ENCODE results near the gene CCDC28A. TPM values are rescaled to one million over a fixed set of nuclear protein-coding genes. Genes with fewer than 3 reads are reported as not detected.
A peak's percentile ranks its signal among the peaks of the same experiment; 100 is the strongest.

The CCDC28A gene
- total and polyA plus RNA-seq, 2 of the 4 experiments (the other 2 are of a cell fraction): 6.8 to 8.0 TPM

DNA sequence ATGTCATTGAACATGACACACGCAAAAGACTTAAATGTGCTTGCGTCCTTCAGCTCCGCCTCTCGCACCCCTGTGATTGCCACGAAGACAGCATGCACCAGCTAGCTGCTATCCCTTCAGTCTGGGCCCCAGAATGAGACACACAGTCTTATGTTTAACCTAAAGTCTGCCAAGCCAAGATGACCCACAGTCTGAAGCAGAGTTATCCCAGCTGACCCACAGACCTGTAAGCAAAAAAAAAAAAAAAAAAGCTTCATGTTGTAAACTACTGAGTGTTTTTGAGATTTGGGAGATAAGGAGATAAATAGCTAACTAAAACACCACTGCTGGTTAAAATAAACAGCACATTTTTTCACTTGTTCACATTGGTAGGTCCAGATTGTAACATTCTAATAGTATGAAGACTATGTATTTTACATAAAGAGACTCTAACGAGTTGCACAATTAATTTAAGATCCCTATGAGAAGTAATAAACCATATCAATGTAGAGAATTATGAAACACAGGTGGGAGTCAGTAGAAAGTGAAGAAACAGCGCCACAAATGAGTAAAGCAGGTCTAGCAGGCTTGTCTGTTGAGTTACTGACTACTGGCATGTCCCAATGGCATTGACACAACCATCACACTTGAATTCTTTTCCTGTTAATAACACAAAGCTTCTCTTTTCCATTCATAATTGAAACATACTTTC is 47.4 kb upstream of the CCDC28A start:
- Histone ChIP-seq H3K79me1 (ENCODE audit: low read depth in 1 of 2, low read length in 2 of 2) (no peaks in the 10 kb centered on the region), H3K9me1 (ENCODE audit: insufficient read depth, low read length) (no peaks in the 10 kb centered on the region), H3K36me3 (ENCODE audit: control insufficient read depth, insufficient read depth, low read length) (no peaks in the 10 kb centered on the region), H3K4me2 (ENCODE audit: low read depth, low read length) (no peak overlapping the region), H4K91ac (ENCODE audit: insufficient read depth, low read depth, low read length) (no peak overlapping the region), H2AFZ (replicated peaks; ENCODE audit: low read length, poor library complexity) (no peak overlapping the region), H2BK5ac (ENCODE audit: low read depth, low read length, poor library complexity, severe bottlenecking) (no peak overlapping the region), H3K4ac (ENCODE audit: low read depth, low read length) (no peak overlapping the region), H2BK15ac (ENCODE audit: low read depth, low read length) (no peak overlapping the region), H3K9me3 (ENCODE audit: control insufficient read depth, insufficient read depth, low read length) (no peaks in the 10 kb centered on the region), H2BK20ac (ENCODE audit: low read depth, low read length) (no peak overlapping the region), H3K27ac (ENCODE audit: insufficient read depth, low read length) (no peak overlapping the region), H3K4me3 (ENCODE audit: insufficient read depth, low read depth, low read length) (no peak overlapping the region), H3K9ac (ENCODE audit: low read depth, low read length) (no peak overlapping the region), H3K18ac (ENCODE audit: low read depth, low read length) (no peak overlapping the region), H3K4me1 (ENCODE audit: control insufficient read depth, insufficient read depth, low read length) (peaks cover 4% of the 10 kb centered on the region), H4K20me1 (ENCODE audit: insufficient read depth, low read length) (no peaks in the 10 kb centered on the region), H4K8ac (ENCODE audit: low read depth in 2 of 2, low read length in 2 of 2) (no peak overlapping the region), H3K56ac (ENCODE audit: extremely low read depth, insufficient read depth, low read length) (no peak overlapping the region), H2BK120ac (ENCODE audit: low read depth, low read length) (no peak overlapping the region), H2AK9ac (replicated peaks; ENCODE audit: low read depth, low read length, poor library complexity) (no peak overlapping the region), H4K5ac (ENCODE audit: low read depth, low read length) (no peak overlapping the region), H3K23ac (ENCODE audit: low read depth, low read length) (no peak overlapping the region), H3K14ac (replicated peaks; ENCODE audit: low read depth, low read length) (no peak overlapping the region), H2AK5ac (ENCODE audit: low read depth, low read length) (no peak overlapping the region), H3K27me3 (ENCODE audit: control insufficient read depth, insufficient read depth, low read length) (no peaks in the 10 kb centered on the region)
- in situ Hi-C loops (cut with MboI; ENCODE audit: low sequenced_read_pairs) (no loop called here), dilution Hi-C loops (cut with HindIII; ENCODE audit: low sequenced_read_pairs, unreplicated experiment) (no loop called here), intact Hi-C loops (cut with micrococcal nuclease) (no loop called here)
- CTCF ChIA-PET: interaction anchor here (0.9 kb wide), 1 partner anchor 53 kb away, joined by 3 read pairs; no protein-coding TSS in a partner anchor
- no TSS peak for BruUV-seq (replicated peaks)
- POLR2A ChIA-PET (ENCODE audit: unreplicated experiment): interaction anchor here (0.5 to 0.6 kb wide), 4 partner anchors 37 to 1668 kb away, joined by 5 to 11 read pairs (median 7); no protein-coding TSS in a partner anchor
- TF ChIP-seq CHD1 (IDR thresholded peaks at IDR 0.05; ENCODE audit: low read depth, low read length) (no peak), RAD21 (IDR thresholded peaks at IDR 0.05; ENCODE audit: low read length) (no peak), MXI1 (IDR thresholded peaks at IDR 0.05; ENCODE audit: borderline replicate concordance, low read depth, low read length) (no peak), CEBPB (IDR thresholded peaks at IDR 0.05; ENCODE audit: low read depth, low read length) (no peak), FOS (IDR thresholded peaks at IDR 0.05; ENCODE audit: low read depth, low read length) (no peak), NFE2L2 (IDR thresholded peaks at IDR 0.05; ENCODE audit: low read depth, low read length) (no peak), SMC3 (IDR thresholded peaks at IDR 0.05; ENCODE audit: low read depth, low read length) (no peak)
- TF ChIP-seq, protein P1, sequence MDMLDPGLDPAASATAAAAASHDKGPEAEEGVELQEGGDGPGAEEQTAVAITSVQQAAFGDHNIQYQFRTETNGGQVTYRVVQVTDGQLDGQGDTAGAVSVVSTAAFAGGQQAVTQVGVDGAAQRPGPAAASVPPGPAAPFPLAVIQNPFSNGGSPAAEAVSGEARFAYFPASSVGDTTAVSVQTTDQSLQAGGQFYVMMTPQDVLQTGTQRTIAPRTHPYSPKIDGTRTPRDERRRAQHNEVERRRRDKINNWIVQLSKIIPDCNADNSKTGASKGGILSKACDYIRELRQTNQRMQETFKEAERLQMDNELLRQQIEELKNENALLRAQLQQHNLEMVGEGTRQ (IDR thresholded peaks at IDR 0.05; ENCODE audit: low read depth, low read length): no peak
- WGBS, 2 experiments (ENCODE audit: extremely low coverage in 2 of 2, insufficient read length in 1 of 2): 94% methylated on average over 3 of the region's 7 CpGs; no CpG with 5 or more reads in 1 of the 2 experiments
- ATAC-seq (ENCODE audit: low read depth): peak; percentile 70
- DNase-seq: peak; percentile 15
